Retinal pigment epithelial cell (primary cell): ENCODE data around the gene EPHB1.
"Not testable (repeated sequence)": the region's sequence is repeated elsewhere in the genome, so short reads cannot be mapped to it uniquely, and the experiment has no call there.

Experiments
- DNase-seq: peaks from one replicate; pipeline ENCODE4 v3.0.0-alpha.2; 2010; ENCODE audit warnings: low read depth
- H3K4me3 ChIP-seq: 2 replicates; pipeline ENCODE4 v1.5.1; 2011; ENCODE audit warnings: mild to moderate bottlenecking, low read length, control low read depth, moderate library complexity
- TF ChIP-seq, protein P1 (sequence below): conservative IDR thresholded peaks from 2 replicates; pipeline ENCODE4 v1.5.1; 2011; ENCODE audit warnings: low read depth, low read length, control low read depth, inconsistent platforms

EPHB1 gene

DNA sequence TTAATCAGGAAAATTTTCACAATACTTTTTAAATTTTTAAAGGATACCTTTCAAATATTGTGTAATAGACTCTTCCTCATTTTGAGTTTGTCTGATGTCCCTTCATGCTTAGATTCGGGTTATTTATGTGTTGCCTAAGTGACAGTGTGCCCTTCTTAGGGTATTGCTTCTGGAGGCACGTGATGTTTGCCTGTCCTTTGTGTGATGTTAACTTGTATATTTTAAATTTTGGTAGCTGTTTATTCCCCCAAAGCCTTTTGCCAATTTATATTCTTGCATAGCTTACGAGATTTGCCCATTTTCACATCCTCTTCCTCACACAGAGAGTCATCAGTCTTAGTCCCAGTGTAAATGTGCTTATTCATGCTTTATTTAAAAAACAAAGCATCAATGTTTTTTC is 433.1 kb downstream of the EPHB1 start:
- DNase-seq: no peak
- no peak overlapping the region for H3K4me3 ChIP-seq
- TF ChIP-seq, protein P1, sequence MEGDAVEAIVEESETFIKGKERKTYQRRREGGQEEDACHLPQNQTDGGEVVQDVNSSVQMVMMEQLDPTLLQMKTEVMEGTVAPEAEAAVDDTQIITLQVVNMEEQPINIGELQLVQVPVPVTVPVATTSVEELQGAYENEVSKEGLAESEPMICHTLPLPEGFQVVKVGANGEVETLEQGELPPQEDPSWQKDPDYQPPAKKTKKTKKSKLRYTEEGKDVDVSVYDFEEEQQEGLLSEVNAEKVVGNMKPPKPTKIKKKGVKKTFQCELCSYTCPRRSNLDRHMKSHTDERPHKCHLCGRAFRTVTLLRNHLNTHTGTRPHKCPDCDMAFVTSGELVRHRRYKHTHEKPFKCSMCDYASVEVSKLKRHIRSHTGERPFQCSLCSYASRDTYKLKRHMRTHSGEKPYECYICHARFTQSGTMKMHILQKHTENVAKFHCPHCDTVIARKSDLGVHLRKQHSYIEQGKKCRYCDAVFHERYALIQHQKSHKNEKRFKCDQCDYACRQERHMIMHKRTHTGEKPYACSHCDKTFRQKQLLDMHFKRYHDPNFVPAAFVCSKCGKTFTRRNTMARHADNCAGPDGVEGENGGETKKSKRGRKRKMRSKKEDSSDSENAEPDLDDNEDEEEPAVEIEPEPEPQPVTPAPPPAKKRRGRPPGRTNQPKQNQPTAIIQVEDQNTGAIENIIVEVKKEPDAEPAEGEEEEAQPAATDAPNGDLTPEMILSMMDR: no peak

DNA sequence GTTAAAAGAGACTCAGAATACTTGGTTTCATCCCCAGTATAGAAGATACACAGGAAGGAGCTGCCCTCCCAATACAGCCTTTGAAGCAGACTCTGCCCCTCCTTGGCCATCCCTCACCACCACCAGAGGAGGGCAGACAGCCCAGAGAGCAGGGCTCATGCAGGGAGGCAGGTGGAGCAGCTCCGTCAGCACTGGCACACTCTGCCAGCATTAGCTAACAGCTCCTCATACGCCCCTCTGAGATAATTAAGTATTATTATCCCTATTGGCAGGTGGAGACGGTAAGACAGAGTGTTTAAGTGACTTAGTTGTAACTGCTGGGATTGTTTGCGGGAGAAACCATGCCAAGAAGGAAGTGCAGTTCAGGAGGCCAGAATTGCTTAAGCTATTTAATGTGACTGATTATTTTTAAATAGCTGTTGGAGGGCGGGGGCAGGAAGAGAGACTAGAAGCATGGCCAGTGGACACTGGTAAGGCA is 434.0 kb downstream of the EPHB1 start:
- H3K4me3 ChIP-seq: no peak overlapping the region
- TF ChIP-seq, protein P1: peak; percentile 36
- DNase-seq: peak; percentile 4

DNA sequence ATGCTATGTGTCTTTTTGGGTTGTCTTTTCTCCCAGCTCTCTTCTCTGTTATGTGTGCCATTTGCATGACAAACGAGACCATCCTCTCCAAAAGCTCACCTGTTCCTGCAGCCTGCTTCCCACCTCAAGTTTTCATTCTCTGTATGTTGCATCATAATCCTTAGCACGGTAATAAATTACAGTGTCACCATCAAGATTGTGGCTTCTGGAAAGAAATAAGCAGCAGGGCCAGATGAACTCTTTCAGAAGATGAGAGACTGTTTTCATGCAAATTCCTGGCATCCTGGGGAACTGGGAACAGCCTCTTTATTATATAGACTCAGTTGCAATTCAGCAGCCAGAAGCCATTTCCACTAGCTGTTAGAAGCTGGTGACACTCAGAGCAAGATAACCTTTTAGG is 436.7 kb downstream of the EPHB1 start:
- DNase-seq: no peak
- TF ChIP-seq, protein P1: no peak
- no peak overlapping the region for H3K4me3 ChIP-seq

DNA sequence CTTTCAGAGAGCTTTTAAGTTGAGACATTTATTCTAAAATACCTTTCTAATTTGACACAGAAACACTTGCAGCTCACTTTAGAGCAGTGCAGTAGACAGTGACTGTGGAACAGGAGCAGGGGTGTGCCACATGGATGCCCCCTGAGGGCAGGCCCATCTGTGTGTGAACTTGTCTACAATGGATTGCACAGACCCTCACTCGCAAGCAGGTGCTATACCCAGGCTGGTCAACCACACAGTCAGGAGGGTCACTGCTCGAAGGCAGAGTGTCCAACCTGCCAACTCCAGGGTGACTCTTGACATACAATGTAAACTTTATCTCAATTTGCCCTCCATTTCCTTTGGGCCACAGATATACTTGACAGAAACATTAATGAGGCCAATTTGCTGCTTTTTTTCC is 437.2 kb downstream of the EPHB1 start:
- no peak overlapping the region for H3K4me3 ChIP-seq
- DNase-seq: no peak
- TF ChIP-seq, protein P1: no peak

DNA sequence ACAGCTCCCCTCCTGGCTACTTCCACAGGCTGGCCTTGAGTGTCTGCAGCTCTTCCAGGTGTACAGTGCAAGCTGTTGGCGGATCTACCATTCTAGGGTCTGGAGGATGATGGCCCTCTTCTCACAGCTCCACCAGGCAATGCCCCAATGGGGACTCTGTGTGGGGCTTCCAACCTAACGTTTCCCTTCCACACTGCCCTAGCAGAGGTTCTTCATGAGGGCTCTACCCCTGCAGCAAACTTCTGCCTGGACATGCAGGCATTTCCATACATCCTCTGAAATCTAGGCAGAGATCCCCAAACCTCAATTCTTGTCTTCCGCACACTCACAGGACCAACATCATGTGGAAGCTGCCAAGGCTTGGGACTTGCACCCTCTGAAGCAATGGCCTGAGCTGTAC is 438.4 kb downstream of the EPHB1 start:
- H3K4me3 ChIP-seq, DNase-seq: not testable (repeated sequence)

DNA sequence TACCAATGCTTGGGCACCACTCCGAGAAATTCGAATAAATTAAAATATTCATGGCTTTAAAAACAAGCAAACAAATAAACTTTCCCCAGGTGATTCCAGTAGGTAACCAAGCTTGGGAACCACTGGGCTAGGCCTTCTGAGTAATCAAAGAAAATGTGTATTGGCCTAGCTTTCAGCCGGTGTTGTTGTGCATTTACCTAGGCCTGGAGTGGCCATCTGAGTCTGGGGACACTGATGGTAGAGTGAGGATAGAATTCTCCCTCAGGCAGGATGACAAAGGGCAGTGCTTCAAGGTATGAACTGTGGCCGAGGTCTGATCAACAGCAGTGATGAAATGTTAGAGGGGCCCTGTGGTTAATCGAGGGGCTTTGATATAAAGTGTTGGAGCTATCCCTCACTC is 440.5 kb downstream of the EPHB1 start:
- no peak overlapping the region for H3K4me3 ChIP-seq
- DNase-seq: no peak
- TF ChIP-seq, protein P1: no peak

DNA sequence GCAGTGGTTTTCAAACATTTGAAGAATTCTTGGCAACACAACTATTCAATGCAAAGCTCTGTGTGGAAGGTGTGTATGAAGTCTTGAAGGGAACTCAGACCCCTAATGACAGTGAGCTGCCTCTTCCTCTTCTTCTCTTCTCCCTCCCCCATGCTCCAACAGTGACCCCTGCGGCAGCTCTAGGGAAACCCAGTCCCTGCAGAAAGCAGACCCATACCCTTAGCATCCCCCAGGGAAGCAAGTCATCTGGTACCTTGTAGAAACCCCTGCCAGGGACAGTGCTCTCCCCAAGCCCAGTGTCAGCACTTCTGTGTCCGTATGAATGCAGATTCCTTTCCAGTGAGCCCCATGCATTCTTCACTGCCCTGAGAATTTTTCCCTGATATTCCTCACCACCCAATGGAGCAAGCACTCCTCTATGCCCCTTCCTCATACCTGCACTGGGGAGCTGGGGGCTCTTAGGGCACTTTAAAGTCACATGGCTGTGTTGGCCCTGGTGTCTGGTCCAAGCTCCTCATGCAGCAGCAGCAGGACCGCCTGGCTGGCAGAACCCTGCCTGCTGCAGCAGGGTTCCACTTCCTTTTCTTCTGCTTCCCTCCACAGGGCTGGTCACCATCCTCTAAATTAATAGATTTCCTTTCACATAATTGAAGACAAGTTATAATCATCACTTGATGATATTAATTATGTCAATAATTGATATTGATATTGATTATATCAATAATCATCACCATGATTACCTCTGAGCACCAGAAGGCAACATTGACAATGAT is 442.5 kb downstream of the EPHB1 start:
- H3K4me3 ChIP-seq: no peak overlapping the region
- no peak for DNase-seq
- TF ChIP-seq, protein P1: no peak
